Amniotic stem cell (primary cell): ENCODE results near the gene OR10H1.
"Not testable (repeated sequence)": the region's sequence is repeated elsewhere in the genome, so short reads cannot be mapped to it uniquely, and the experiment has no call there.

ENCODE experiments used
- DNase-seq: peaks from one replicate; lab custom pipeline; 2025; lab: John Stamatoyannopoulos, UW

The OR10H1 gene

DNA sequence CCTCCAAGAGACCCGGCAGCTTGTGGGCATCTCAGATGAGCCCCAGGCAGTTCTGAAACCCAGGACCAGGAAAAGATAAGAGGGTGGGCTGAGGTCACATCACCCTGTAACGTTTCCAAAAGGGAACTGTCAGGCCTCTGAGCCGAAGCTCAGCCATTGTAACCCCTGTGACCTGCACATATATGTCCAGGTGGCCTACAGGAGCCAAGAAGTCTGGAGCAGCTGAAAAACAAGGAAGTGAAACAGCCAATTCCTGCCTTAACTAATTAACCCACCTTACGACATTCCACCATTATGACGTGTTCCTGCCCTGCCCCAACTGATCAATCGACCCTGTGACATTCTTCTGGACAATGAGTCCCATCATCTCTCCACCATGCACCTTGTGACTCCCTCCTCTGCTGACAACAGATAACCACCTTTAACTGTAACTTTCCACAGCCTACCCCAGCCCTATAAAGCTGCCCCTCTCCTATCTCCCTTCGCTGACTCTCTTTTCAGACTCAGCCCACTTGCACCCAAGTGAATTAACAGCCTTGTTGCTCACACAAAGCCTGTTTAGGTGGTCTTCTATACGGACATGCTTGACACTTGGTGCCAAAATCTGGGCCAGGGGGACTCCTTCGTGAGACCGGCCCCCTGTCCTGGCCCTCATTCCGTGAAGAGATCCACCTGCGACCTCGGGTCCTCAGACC, 13.3 kb upstream of the OR10H1 start:
- not testable (repeated sequence) for DNase-seq

DNA sequence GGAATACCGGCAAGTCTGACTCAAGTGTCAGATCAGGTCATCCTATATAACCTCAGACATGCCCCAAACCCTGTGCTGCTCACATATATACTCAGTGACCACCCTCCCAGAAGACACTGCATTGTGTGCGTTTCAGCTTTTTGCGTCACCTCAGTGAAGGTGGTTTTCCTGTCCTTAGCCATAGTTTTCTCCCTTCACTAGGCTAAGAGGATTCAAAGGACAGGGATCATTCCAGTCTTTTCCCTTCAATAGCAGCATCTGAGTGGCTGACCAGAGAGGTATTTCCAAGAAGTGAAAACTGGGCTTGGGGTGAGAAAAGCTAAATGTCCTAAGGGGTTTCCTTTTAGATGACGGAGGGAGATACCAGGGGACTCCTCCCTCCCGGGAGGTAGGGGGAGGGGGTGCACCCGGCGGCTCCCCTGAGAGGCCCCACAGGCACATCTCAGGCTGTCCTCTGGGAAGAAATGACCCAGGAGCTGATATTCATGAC, 12.7 kb upstream of the OR10H1 start:
- no peak for DNase-seq

DNA sequence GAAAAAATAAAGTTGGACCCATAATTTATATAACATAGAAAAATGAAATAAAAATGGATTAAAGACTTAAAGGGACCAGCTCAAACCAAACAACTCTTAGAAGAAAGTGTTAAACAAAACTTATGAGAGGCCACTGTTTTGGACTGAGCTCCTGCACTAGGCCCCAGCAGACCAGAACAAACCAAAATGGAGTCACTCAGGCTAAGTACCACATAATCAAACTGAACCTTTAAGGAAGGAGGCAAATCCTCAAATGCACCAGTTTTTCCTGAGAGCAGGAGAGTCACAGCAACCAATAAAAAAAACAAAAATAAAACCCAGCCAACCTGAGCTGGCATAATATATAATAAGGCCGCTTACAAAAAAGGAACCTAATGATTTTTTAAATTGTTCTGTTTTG, 10.3 kb upstream of the OR10H1 start:
- no peak for DNase-seq

DNA sequence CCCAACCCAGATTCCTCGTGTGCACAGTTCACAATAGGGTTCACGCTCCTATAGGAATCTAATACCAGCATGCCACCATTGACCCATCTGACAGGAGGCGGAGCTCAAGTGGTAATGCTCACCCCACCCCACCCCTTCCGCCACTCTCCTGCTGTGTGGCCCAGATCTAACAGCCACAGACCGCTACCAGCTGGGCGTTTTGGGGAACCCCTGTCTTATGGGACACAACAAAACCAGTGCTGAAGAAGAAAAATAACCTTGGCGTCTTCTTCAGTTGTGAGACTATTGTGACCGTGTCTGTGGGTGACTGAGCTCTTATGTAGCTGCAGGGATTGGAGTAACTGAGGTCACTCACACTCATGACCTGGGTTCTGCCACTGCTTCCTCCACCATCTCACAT, 5.2 kb upstream of the OR10H1 start:
- no peak for DNase-seq

DNA sequence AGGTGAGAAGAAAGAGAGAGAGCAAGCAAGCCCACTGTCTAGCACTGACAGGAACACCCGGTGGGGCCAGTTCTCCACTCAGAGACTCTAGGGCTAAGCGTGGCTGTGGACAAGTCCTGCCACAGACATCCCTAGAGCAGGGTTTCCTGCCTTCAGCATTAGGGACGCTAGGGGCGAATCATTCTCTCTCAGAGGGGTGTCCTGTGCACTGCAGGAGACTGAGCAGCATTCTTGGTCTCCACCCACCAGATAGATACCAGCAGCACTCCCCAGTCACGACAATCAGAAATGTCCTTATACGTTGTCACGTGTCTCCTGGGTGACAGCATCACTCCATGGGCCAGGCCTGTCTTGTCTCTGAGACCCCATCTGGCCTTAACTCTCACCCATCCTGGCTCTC, 1.5 kb downstream of the OR10H1 start:
- DNase-seq, result no peak

DNA sequence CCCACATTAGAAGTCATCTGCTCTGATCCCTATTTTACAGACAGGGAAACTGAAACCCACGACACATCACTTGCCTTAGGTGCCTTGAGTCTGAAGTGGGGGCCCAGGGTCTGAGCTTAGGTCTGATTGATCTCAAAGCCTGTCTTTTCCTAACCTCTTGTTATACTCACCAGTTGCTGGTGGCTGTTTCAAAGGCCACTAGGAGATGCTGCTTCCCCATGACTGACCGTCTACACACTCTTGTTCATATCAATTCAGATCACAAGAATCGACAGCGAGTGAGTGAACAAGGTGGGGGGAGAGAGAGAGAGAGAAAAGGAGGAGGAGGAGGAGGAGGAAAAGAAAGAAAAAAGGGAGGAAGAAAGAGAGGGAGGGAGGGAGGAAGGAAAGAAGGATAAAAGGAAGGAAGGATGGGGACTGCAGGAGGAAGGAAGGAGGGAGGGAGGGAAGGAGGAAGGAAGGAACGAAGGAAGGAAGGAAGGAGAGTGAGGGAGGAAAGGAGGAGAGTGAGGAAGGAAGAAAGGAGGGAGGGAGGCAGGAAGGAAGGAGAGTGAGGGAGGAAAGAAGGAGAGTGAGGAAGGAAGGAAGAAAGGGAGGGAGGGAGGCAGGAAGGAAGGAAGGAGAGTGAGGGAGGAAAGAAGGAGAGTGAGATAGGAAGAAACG, 3.3 kb downstream of the OR10H1 start:
- no peak for DNase-seq

DNA sequence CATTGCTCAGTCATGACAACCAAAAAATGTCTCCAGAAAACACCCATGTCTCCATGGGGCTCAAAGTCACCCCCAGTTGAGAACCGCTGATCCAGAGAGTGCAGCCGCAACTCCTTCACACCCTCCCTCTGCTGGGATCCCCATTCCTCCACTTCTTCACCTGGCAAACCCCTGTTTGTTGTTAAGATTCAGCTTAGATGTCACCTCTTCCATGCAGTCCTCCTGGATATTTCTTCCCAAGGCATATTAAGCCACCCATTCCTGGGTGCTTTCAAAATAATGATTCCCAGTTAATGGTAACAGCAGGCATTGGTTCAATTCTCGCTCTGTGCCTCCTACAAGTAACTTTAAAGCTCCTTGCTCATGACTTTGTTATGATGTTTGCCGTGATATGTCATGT, 4.0 kb downstream of the OR10H1 start:
- no peak for DNase-seq

DNA sequence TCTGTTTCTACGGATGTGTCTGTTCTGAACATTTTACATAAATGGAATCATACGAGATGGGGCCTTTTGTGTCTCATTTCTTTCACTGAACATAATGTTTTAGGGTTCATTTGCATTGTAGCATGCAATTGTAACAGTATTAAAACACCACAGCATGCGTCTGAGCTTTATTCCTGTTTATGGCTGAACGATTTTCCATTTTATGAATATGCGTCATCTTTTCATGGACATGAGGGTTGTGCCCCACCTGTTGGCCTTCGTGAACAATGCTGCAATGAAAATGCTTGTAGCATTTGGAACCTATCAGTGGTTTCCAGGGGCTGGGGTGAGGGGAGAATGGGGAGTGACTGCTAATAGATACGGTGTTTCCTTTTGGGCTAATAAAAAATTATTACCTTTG, 5.1 kb downstream of the OR10H1 start:
- DNase-seq, result no peak

DNA sequence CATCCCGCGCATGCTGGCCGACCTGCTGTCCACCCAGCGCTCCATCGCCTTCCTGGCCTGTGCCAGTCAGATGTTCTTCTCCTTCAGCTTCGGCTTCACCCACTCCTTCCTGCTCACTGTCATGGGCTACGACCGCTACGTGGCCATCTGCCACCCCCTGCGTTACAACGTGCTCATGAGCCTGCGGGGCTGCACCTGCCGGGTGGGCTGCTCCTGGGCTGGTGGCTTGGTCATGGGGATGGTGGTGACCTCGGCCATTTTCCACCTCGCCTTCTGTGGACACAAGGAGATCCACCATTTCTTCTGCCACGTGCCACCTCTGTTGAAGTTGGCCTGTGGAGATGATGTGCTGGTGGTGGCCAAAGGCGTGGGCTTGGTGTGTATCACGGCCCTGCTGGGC, 21.2 kb downstream of the OR10H1 start:
- not testable (repeated sequence) for DNase-seq

DNA sequence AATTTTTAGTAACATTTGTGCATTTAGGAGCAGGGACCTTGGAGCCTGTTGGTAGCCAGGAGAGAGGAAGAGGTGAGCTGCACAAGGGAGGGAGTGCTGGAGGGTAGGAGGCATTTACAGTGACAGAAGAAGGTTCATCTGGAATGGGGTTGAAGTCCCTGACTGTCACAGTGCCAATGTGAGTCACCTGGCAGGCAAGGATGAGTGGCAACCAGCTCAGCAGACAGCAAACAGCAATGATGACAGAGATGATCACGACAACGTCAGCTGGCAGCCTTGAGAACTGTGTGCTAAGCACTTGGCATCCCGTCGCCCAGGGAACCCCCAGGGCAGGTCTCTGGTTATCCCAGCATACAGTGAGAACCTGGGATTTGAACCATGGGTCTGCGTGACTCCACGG, 25.4 kb downstream of the OR10H1 start:
- no peak for DNase-seq

DNA sequence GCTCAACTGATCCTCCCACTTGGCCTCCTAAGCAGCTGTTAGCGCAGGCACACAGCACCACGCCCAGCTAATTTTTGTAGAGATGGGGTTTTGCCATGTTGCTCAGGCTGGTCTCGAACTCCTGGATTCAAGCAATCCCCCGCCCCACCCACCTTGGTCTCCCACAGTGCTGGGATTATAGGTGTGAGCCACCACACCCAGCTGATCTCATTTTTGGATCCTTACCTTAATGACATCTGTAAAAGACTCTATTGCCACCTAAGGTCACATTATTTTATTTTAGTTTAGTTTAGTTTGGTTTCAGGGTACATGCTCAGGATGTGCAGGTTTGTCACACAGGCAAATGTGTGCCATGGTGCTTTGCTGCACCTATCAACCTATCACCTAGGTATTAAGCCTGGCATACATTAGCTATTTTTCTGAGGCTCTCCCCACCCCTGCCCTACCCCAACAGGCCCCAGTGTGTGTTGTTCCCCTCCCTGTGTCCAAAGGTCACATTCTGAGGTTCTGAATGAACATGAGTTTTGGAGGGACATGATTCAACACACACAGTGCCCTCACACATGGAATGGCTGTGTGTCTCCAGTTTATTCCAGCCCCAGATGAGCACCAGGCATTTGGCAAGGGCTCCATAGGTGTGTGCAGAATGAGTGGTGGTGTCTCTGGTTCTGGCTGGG, 26.7 kb downstream of the OR10H1 start:
- no peak for DNase-seq

DNA sequence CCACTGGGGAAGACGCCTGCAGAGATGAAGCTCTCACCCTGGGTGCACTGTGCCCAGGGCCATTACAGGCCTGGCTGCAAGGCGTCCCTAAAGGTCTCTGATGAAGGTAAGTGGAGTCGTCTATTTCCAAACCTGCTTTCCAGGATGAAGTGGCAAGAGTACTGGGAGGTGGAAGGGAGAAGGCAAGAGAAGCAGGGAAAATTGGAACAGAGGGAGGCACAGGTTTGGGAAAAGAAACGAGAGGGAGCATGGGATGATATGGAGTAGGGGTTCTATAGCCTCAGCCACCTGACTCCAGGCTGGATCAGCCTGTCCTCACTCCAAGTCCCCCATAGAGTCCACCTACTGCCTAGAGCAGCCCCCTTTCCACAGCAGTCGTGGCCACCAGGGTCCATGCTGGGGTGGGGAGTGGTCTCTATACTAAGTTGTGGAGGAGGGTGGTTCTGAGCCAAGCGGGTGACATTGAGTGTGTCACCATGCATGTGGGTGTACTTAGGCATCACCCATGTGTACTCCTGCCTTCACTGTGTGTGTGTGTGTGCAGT, 27.8 kb downstream of the OR10H1 start, which contains the start of gene OR10H5:
Gene OR10H5 (plus strand): TSS at position 51 of the 545 bp plus-strand sequence. CDS start 6,388 bp downstream, outside the sequence.
- DNase-seq, result no peak

DNA sequence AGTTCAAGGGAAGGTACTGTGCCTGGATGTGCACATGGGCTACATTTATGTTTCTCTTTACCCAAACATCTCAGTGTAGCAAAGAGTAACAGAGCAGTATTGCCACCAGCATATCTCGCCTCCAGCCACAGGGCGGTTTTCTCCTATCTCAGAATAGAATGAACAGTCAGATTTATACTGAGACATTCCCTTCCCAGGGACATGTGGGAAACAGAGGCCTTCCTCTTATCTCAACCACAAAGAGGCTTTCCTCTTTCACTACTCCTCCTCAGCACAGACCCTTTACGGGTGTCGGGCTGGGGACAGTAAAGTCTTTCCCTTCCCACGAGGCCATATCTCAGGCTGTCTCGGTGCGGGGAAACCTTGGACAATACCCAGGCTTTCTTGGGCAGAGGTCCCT, 32.6 kb downstream of the OR10H1 start:
- DNase-seq, result not testable (repeated sequence)

DNA sequence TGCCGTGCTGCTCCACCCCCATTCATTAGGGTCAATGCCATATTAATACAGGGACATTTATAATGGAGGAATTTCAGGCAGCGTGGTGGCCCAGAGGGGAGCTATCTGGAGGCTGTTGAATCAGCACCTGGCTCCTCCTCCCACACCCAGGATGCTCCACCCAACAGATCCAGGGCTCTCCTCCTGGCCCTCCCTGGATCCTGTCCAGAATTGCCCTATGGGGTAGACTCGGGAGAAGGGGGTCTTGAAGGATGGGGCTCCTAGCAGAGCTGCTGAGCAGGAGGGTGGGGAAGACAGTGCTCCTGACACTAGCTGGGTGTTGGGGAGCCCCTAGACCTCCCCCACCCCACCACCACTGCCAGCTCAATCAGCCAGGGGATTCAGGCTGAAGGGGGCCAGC, 33.3 kb downstream of the OR10H1 start:
- DNase-seq, result no peak

DNA sequence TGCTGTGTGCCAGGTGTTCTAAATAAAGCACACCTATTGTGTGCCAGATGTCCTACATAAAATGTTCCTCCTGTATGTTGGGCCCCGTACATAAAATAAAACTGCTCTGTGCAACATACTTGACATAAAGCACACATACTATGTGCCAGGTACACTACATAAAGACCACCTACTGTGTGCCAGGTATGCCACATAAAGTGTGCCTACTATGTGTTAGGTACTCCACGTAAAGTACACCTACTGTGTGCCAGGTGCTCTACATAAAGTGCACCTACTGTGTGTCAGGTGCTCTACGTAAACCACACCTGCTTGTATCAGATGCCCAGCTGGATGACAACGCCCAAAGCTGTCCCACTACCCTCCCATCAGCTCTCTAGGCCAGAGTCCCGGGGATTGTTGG, 33.8 kb downstream of the OR10H1 start:
- DNase-seq, result no peak

DNA sequence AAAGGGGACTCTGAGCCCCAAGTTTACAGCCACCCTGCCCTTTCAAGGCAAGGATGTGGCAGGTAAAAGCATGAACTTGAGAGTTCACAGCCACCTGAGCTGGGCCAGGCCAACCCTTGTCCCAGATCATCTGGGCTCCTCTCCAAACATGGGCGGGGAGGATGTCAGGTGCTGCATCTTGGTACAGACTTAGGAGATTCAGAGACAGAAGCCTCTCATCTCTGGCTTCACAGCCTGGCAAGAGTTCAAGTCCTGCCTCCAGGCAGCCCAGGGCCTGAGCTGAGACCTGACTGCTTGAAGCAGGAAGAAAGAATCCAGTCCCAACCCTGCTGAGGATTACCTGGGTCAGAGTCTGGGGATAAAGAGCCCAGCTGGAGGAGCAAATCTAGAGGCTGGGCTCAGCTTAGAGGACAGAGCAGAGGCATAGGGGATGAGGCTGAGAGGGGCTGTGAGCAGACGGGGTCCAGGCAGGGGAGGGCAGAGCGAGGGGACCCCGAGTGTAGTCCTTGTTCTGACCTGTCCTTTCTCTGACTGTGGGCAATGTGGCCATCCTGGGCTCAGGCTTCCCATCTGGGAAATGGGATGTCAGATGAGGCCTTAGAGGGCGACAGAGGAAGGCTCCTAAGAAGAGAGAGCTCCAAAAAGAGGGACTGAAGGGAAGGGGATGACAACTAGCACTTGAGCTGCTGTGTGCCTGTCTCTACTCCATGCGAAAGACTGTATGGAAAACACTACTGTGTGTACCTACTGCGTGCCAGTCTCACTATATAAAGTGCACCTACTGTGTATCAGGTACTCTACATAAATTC, 34.6 kb downstream of the OR10H1 start:
- DNase-seq, result no peak

DNA sequence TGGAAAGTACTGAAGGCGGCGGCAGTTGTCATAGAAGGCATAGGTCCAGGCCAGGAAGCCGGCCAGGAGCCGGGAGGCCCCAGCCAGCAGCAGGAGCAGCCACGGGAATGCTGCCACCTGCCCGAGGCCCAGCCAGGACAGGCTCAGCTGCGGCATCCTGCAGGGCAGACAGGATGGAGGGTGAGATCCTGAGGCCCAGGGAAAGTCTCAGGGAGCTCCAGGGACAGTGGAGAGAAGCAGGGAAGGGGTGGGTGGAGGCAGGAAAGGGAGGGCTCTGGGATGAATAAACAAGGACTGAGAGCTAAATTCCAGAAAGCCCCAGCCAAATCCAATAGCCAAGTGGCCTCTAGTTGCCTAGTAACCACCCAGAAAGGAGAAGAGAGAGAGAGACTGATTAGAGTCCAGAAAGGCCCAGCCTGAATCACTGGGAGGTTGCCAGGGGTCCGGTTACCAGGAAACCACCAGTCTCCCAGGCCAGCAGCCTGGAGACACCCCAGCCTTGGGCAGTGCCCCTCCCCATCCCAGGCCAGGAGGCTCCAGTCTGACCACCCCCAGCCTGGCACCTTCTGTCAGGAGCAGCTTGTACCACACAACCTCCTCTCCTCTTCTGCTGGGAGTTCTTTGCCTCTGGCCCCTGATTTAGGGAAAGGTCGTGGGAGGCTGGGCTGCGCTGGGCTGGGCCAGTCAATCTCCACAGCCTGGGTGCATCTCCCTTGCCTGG, 35.5 kb downstream of the OR10H1 start:
- no peak for DNase-seq

DNA sequence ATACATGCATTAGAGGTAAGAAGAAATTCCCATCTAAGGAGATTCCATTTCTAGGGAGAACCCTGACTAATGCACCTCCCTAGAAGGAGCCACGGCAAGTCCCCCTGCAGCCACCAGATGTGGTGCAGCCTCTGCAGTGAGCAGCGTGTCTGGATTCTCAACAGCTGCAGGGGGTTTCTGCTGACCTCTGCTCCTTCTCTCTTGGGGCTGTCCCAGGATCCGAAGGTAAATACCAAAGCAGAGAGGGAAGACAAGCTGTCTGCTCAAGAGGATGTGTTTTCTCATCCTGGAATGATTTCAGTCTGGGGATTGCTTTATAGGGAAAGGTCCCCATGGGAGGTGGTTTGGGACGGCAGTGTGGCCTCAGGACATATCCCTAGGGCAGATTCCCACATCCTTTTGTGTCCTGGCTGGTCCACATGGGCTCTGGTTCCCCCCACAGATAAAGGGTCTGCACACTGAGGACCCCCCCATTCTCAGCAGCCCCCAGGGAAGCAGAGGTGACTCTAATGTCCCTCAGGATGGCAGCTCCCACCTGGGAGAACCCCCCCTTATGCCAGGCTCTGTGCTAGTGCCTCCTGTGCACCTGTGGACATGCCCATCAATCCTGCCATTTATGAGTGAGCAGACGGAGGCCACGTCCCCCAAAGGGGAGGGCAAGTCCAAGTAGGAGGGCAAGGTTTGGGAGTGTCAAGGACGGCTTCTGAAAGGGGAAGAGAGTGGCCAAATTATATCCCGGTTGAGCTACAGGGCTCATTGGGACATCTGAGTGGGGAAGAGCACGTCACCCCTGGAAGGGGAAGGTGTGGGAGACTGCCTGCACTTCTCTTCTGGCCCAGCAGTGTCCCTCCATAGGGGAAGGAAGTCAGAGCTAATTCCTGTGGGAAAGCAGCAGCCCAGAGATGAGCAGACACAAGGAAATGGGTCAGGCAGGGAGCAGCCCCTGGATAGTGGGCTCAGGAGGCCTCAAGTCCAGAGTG, 38.2 kb downstream of the OR10H1 start:
- DNase-seq, result no peak

DNA sequence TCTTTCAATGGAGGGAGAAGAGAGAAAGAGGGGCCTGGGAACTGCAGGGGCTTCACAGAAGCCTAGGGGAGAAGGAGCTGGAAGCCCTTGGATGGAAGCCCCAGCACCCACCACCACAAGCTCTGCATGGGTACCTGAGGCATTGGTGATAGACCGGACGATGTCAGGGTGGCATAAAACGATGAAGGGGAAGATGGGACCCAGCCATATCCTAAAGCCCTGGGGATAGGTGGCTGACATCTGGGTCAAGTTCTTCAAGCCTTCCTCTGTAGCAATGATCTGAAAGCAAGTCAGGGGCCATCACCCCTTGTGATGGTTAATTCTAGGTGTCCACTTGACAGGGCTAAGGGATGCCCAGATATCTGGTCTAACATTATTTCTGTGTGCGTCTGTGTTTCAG, 39.2 kb downstream of the OR10H1 start:
- DNase-seq, result no peak

DNA sequence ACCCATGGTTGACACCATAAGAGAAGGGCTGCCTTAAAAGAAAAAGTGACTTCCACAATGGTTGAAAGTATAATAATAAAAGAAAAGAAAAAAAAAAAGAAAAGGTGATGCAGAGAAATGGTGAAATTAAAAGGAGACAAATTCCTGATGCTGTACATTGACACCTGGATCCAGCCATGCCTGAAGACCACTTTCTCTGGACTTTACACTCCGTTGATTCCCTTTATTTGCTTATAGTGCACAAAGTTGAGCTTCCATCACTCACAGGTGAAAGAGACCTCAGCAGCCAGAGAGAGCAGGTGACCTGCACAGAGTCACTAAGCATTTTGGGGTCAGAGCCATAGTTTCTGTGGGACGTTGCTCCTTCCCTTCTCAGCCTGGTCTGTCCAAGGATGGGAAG, 40.2 kb downstream of the OR10H1 start:
- no peak for DNase-seq
